Myocyte (in vitro differentiated cells): ENCODE results near the gene ZNF827. TPM values are rescaled to one million over a fixed set of nuclear protein-coding genes. Genes with fewer than 3 reads are reported as not detected.

Experiments used
- DNase-seq: peaks from one replicate; pipeline ENCODE4 v3.0.0-alpha.2; 2012; ENCODE audit warnings: low read depth
- total RNA-seq: library from RNA; depleted of rRNA; stranded (reverse); fragments of >200 nt; gene quantifications from 2 replicates; pipeline ENCODE4 v1.2.3, GENCODE V29; 2014

Gene ZNF827
- total RNA-seq, 1 donor from 2014 or later, result 10.4 TPM

GRCh38 chr4:145890689-145891088 lies 47.9 kb downstream of the ZNF827 start:
- no peak for DNase-seq

- no peak for DNase-seq
Measured at GRCh38 chr4:145888393-145888792, 50.2 kb downstream of the ZNF827 start.

- DNase-seq, result peak; percentile 82
Measured at GRCh38 chr4:145887241-145887991, 51.2 kb downstream of the ZNF827 start.

GRCh38 chr4:145886871-145887240 lies 51.8 kb downstream of the ZNF827 start:
- no peak for DNase-seq

- no peak for DNase-seq
Measured at GRCh38 chr4:145885666-145886065, 53.0 kb downstream of the ZNF827 start.

GRCh38 chr4:145884775-145885174 lies 53.8 kb downstream of the ZNF827 start:
- no peak for DNase-seq

- no peak for DNase-seq
Measured at GRCh38 chr4:145883101-145883694, 55.4 kb downstream of the ZNF827 start.

GRCh38 chr4:145882604-145883003 lies 56.0 kb downstream of the ZNF827 start:
- DNase-seq, result peak; percentile 90

- no peak for DNase-seq
Measured at GRCh38 chr4:145881989-145882388, 56.6 kb downstream of the ZNF827 start.

- no peak for DNase-seq
Measured at GRCh38 chr4:145881576-145881975, 57.0 kb downstream of the ZNF827 start.

- DNase-seq, result no peak
Measured at GRCh38 chr4:145880355-145880960, 58.2 kb downstream of the ZNF827 start.

GRCh38 chr4:145879598-145879997 lies 59.0 kb downstream of the ZNF827 start:
- DNase-seq, result no peak

GRCh38 chr4:145878501-145879435 lies 59.9 kb downstream of the ZNF827 start:
- no peak for DNase-seq

- no peak for DNase-seq
Measured at GRCh38 chr4:145876531-145877180, 62.0 kb downstream of the ZNF827 start.

- DNase-seq, result no peak
Measured at GRCh38 chr4:145873901-145874300, 64.7 kb downstream of the ZNF827 start.

GRCh38 chr4:145871209-145871608 lies 67.4 kb downstream of the ZNF827 start:
- DNase-seq, result peak; percentile 55

GRCh38 chr4:145870155-145871020 lies 68.2 kb downstream of the ZNF827 start:
- DNase-seq, result no peak

GRCh38 chr4:145868637-145869409 lies 69.8 kb downstream of the ZNF827 start:
- no peak for DNase-seq

GRCh38 chr4:145867406-145867805 lies 71.2 kb downstream of the ZNF827 start:
- no peak for DNase-seq
